Activated CD4-positive, alpha-beta T cell treated with anti-CD3 and anti-CD28 coated beads for 36 hours (primary cell): ENCODE measurements around the gene CBFA2T2. TPM values are rescaled to one million over a fixed set of nuclear protein-coding genes. Genes with fewer than 3 reads are reported as not detected.

Experiments used
- ATAC-seq: fragments of 200-7000 bp; cut with Tn5 transposase; one replicate; pipeline ENCODE4 v1.10.0; 2021; ENCODE audit warnings: mild to moderate bottlenecking, moderate library complexity
- CTCF ChIA-PET: fragments of 350-600 bp; sonication (Branson Sonifier 250); formaldehyde crosslinking; loops from one replicate; lab custom pipeline; 2021; ENCODE audit warnings: antibody characterized with exemption; lab: Charles Lee
- POLR2A ChIA-PET: fragments of 350-600 bp; sonication (Branson Sonifier 250); formaldehyde crosslinking; loops from one replicate; lab custom pipeline; 2021; ENCODE audit warnings: antibody characterized with exemption, inconsistent platforms; lab: Charles Lee
- DNase-seq: peaks from one replicate; pipeline ENCODE4 v3.0.0-alpha.2; 2020
- H3K27ac Mint-ChIP-seq: one replicate; pipeline ENCODE4 v1.8.0; 2021; ENCODE audit warnings: mixed read lengths
- H3K27me3 Mint-ChIP-seq: one replicate; pipeline ENCODE4 v1.8.0; 2021; ENCODE audit warnings: mixed read lengths
- H3K36me3 Mint-ChIP-seq: one replicate; pipeline ENCODE4 v1.8.0; 2021; ENCODE audit warnings: low read depth, mixed read lengths
- H3K4me1 Mint-ChIP-seq: one replicate; pipeline ENCODE4 v1.8.0; 2021; ENCODE audit warnings: mixed read lengths
- H3K4me3 Mint-ChIP-seq: one replicate; pipeline ENCODE4 v1.8.0; 2021; ENCODE audit warnings: mild to moderate bottlenecking, moderate library complexity, mixed read lengths
- H3K9me3 Mint-ChIP-seq: one replicate; pipeline ENCODE4 v1.8.0; 2021; ENCODE audit warnings: low read depth, mixed read lengths
- intact Hi-C, 2 experiments: fragments of 100-400 bp; cut with DNase I in 1 of 2; cut with micrococcal nuclease in 1 of 2; formaldehyde crosslinking; loops; one replicate each; pipeline versions ENCODE4 v1.14.2 to v1.15.1; 2022 to 2024; cut with DNase I, micrococcal nuclease
- total RNA-seq, 2 experiments: library from RNA; stranded (reverse); gene quantifications; one replicate each; pipeline ENCODE4 v1.2.3, GENCODE V29; 2021

Gene CBFA2T2
- total RNA-seq, 2 experiments from 2014 or later = 10.9 to 12.9 TPM

DNA sequence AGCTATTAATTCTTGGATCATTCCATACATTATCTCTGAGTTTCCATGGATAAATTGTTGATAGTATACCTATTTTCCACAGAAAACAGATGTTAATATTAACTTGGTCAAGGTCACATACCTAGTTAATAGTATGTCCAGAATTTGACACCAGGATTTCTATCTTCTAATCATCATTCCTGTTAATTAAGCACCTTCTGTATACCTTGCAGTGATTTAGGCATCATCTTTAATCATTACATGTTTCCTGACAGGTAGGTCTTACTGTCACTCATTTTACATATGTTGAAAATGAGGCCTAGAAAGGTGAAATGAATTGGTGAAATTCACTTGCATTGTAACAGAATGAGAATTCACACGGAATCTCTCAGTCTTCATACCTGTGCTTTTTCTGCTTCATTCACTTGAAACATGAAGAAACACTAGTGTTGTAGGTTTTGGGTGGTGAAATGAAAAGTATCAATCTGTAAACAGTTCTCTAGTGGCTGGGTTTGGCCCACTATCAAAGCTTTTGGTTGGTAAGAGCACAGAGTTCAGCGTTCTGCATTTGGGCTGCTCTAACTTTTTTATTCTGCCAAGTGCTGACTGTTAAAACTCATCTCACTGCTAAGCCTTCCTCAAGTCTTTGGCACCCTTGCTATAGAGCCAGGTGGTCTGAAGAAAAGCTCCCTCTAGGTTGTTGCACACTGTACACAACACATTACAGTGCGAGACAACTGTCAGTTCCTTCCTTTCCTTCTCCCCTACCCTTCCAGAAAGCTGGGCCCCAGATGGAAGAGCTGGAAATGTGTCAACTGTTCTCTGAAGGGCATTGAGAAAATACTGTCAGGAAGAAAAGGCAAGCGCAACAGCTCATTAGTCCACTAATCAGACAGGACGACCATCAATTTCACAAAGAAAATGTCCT lies 114.4 kb downstream of the CBFA2T2 start:
- Mint-ChIP-seq H3K9me3 (no peaks in the 10 kb centered on the region), H3K4me3 (no peak overlapping the region), H3K36me3 (peaks cover 7% of the 10 kb centered on the region), H3K27me3 (no peaks in the 10 kb centered on the region), H3K27ac (no peak overlapping the region), H3K4me1 (peaks cover 15% of the 10 kb centered on the region)
- CTCF ChIA-PET = interaction anchor here (0.6 to 1.5 kb wide), 4 partner anchors 10 to 1292 kb away, joined by 3 to 6 read pairs (median 4); no protein-coding TSS in a partner anchor
- ATAC-seq (no peak), DNase-seq (no peak)
- POLR2A ChIA-PET = no interaction called here
- intact Hi-C loops = no loop called here

DNA sequence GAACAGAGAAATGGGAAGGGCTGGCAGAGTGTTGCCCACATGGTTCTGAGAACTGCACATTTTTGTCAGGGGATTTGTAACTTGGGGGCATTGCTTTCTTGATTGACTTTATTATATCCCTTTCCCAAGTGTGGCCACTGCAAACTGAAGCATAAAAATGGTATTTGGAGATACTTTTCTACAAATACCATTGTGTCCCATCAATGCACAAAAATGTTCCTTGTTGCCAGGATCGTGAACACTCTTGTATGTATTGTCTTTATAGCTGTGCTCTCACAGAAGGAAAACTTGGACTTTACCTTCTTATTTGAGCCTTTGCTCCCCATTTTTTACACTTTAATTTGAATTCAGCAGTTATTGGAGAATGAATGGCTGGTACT lies 115.1 kb downstream of the CBFA2T2 start:
- POLR2A ChIA-PET = interaction anchor here (0.7 kb wide), 1 partner anchor 10 kb away, joined by 3 read pairs; no protein-coding TSS in a partner anchor
- H3K27ac Mint-ChIP-seq = no peak overlapping the region
- no peak overlapping the region for H3K4me3 Mint-ChIP-seq
- H3K27me3 Mint-ChIP-seq = no peaks in the 10 kb centered on the region
- intact Hi-C loops = loop anchor here in 1 of 2 experiments (5.0 kb wide), 1 partner anchor 47 kb away; no protein-coding TSS in a partner anchor
- DNase-seq (no peak), ATAC-seq (no peak)
- no peaks in the 10 kb centered on the region for H3K9me3 Mint-ChIP-seq
- H3K4me1 Mint-ChIP-seq = peaks cover 18% of the 10 kb centered on the region
- H3K36me3 Mint-ChIP-seq = peaks cover 10% of the 10 kb centered on the region
- CTCF ChIA-PET = interaction anchor here (0.6 to 1.5 kb wide), 5 partner anchors 11 to 1291 kb away, joined by 3 to 6 read pairs (median 4); no protein-coding TSS in a partner anchor

DNA sequence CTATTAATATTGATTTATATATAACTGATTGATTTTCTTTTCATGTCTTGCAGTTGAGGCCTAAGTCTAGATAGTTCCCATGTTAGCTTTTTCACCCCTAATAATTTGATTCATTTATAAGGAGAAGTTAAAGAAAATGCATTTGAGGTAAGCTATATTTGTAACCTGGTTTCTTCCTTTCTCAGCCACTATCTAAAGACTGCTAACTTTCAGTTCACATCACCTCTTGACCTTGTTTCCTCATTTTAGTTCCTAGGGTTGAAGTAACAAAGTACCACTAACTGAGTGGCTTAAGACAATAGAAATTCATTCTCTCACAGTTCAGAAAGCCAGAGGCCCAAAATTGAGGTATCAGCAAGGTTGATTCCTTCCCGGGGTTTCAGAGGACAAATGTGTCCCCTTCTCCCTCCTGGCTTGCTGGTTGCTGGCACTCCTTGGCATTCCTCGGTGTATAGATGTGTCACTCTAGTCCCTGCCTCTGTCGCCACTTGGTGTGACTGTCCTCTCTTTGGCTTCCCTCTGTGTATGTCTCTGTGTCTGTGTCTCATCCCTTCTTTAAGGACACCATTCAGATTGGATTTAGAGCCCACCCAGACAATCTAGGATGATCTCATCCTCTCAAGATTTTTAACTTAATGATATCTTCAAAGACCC lies 116.3 kb downstream of the CBFA2T2 start:
- ATAC-seq (no peak), DNase-seq (no peak)
- ChIA-PET CTCF (interaction anchor here (0.6 to 0.7 kb wide), 2 partner anchors 90 to 304 kb away, joined by 3 read pairs; no protein-coding TSS in a partner anchor), POLR2A (no interaction called here)
- Mint-ChIP-seq H3K4me1 (peaks cover 18% of the 10 kb centered on the region), H3K27me3 (no peaks in the 10 kb centered on the region), H3K36me3 (peaks cover 15% of the 10 kb centered on the region), H3K4me3 (no peak overlapping the region), H3K27ac (no peak overlapping the region), H3K9me3 (no peaks in the 10 kb centered on the region)
- intact Hi-C loops = loop anchor here in 1 of 2 experiments (5.0 kb wide), 1 partner anchor 46 kb away; no protein-coding TSS in a partner anchor

DNA sequence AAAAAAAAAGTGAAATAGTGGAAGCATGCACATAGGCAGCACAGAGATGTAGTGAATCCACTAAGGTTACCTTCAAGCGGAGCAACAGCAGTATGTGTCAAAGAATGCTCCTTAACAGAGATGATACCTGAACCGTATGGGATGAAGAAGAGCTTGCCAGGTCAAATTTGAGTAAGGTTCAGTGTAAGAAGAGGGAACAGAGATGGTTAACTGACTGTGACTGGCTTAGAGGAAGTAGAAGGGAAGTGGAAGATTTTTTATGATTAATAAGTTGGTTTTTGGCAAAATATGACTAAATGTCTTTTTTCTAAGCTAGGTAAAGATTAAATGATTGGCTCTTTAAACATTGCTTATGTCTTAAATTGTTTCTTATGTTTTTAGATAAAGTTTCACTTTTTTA lies 119.6 kb downstream of the CBFA2T2 start:
- Mint-ChIP-seq H3K27me3 (no peaks in the 10 kb centered on the region), H3K4me1 (peaks cover 2% of the 10 kb centered on the region), H3K27ac (no peak overlapping the region), H3K9me3 (no peaks in the 10 kb centered on the region), H3K4me3 (no peak overlapping the region), H3K36me3 (peaks cover 27% of the 10 kb centered on the region)
- intact Hi-C loops = loop anchor here in 1 of 2 experiments (5.0 kb wide), 1 partner anchor 43 kb away; no protein-coding TSS in a partner anchor
- POLR2A ChIA-PET = interaction anchor here (0.7 kb wide), 1 partner anchor 120 kb away, joined by 3 read pairs; the partner anchor contains the start of gene CBFA2T2
- no peak for ATAC-seq
- CTCF ChIA-PET = interaction anchor here (0.6 to 1.4 kb wide), 3 partner anchors 8 to 1021 kb away, joined by 3 read pairs; no protein-coding TSS in a partner anchor
- no peak for DNase-seq

DNA sequence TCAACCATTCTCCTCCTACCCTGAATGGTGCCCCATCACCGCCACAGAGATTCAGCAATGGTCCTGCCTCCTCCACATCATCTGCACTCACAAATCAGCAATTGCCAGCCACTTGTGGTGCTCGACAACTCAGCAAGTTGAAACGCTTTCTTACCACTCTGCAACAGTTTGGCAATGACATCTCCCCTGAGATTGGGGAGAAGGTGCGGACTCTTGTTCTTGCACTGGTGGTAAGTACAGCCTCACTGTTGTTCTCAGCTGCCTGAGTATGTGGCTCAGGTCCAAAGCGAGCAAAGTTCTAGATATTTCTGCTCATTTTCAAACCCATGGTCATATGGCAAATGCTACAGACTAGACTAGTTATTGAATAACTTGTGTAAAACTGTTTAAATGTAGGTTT lies 121.2 kb downstream of the CBFA2T2 start:
- Mint-ChIP-seq H3K9me3 (no peaks in the 10 kb centered on the region), H3K27ac (no peak overlapping the region), H3K36me3 (peaks cover 28% of the 10 kb centered on the region), H3K4me1 (peaks cover 2% of the 10 kb centered on the region), H3K4me3 (no peak overlapping the region), H3K27me3 (no peaks in the 10 kb centered on the region)
- ChIA-PET POLR2A (no interaction called here), CTCF (interaction anchor here (0.6 kb wide), 1 partner anchor 17 kb away, joined by 3 read pairs; no protein-coding TSS in a partner anchor)
- DNase-seq = no peak
- intact Hi-C loops = no loop called here
- ATAC-seq = no peak

DNA sequence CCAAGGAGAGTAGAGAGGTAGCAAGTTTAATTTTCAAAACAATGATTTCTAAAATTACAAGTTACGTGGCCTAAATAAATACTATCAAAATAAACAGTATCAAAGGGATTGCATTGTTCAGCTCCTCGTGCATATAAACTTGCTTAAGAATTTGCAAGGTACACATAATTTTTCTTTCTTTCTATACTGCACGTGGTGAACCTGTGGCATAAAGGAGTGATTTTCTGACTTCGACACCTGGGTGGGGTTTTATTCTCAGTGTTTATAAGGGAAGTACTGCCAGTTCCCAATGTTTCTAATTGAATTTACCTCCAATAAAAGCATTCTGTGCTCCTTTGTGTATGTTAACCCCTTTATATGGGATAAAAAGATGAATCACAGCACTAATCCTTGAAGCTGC lies 122.1 kb downstream of the CBFA2T2 start:
- peaks cover 32% of the 10 kb centered on the region for H3K36me3 Mint-ChIP-seq
- ChIA-PET POLR2A (no interaction called here), CTCF (no interaction called here)
- H3K27ac Mint-ChIP-seq = no peak overlapping the region
- H3K9me3 Mint-ChIP-seq = no peaks in the 10 kb centered on the region
- peaks cover 2% of the 10 kb centered on the region for H3K4me1 Mint-ChIP-seq
- intact Hi-C loops = no loop called here
- ATAC-seq (no peak), DNase-seq (no peak)
- H3K27me3 Mint-ChIP-seq = no peaks in the 10 kb centered on the region
- no peak overlapping the region for H3K4me3 Mint-ChIP-seq

DNA sequence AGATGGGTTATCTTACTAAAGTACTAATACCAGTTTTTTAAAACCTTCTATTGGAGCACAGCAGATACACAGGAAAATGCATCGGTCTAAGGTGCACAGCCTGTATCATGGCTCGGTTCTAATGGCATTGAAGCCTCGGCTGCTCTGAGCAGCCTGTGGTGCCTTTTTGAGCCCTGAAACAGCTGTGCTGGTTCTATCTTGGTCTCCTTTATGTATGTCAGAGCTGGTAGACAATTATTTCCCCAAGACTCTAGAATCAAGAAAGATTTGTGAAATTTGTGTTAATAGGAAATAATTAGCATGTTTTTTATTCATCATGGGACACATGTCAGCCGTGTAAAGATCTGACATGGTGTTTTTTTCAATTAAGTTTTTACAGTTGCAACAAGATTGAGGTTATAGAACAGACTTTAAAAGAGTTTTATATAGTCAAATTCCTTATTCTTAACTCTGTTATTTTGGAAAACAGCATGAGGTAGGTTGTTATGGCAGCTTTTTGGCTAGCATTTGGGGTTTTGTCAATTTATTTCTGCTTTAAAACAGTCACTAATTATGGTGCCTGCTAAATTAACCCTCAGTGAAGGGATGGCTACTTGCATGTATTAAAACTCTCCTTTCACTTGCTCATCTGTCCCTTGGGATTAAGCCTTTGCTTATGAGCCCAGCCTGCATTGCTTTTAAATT lies 132.0 kb downstream of the CBFA2T2 start:
- Mint-ChIP-seq H3K4me3 (no peak overlapping the region), H3K27me3 (no peaks in the 10 kb centered on the region), H3K27ac (no peak overlapping the region), H3K4me1 (peaks cover 16% of the 10 kb centered on the region), H3K9me3 (no peaks in the 10 kb centered on the region), H3K36me3 (peaks cover 20% of the 10 kb centered on the region)
- DNase-seq (no peak), ATAC-seq (no peak)
- ChIA-PET CTCF (interaction anchor here (0.7 to 1.0 kb wide), 2 partner anchors 15 to 34 kb away, joined by 3 read pairs; no protein-coding TSS in a partner anchor), POLR2A (no interaction called here)
- intact Hi-C loops = no loop called here

DNA sequence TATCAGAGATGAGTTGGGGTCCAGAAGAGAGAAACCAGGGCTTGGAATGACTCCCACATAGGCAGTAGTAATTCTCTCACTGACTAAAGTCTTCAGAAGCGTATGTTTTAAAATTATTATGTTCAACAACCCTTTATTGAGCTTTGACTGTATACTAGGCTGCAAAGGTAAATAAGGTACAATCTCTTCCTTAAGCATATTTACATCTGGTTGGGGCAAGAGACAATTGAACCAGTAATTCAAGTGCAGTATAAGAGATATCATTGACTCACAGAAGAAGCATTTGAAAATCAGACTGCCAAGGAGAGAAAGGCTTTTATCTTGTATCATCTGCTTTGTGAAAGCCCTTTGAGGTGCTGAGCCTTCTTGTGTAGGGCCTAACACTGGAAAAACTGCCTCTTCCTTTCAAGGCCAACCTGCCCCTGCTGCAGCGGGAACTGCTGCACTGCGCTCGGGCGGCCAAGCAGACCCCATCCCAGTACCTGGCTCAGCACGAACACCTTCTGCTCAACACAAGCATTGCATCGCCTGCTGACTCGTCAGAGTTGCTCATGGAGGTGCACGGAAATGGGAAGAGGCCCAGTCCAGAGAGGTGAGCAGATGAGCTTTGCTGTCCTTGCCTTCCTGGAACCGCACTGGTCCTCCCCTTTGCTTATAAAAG lies 132.9 kb downstream of the CBFA2T2 start:
- ATAC-seq (no peak), DNase-seq (no peak)
- Mint-ChIP-seq H3K27ac (no peak overlapping the region), H3K4me1 (peaks cover 16% of the 10 kb centered on the region), H3K27me3 (no peaks in the 10 kb centered on the region), H3K9me3 (no peaks in the 10 kb centered on the region), H3K4me3 (no peak overlapping the region), H3K36me3 (peaks cover 26% of the 10 kb centered on the region)
- intact Hi-C loops = no loop called here
- ChIA-PET CTCF (interaction anchor here (0.7 to 1.0 kb wide), 4 partner anchors 16 to 409 kb away, joined by 3 to 4 read pairs (median 4); partner anchors contain the start of gene ACTL10), POLR2A (no interaction called here)

DNA sequence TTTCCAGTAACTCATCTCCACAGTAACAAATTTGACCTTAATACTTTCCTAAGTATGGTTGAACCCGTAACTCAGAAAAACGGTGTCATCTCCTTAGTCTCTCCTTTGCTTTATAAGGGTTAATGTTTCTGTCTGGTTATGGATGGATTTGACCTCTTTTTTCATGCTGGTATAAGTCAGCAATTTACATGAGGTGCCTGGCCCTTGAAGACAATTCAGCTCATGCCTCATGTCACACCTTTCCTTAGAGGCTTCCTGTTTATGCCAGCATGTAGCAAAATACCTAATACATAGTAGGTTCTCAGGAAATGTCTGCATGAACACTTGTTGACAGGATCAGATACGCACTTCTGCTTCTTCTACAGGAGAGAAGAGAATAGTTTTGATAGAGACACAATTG lies 134.5 kb downstream of the CBFA2T2 start:
- Mint-ChIP-seq H3K4me3 (no peak overlapping the region), H3K27ac (no peak overlapping the region), H3K27me3 (no peaks in the 10 kb centered on the region), H3K36me3 (peaks cover 28% of the 10 kb centered on the region), H3K4me1 (peaks cover 16% of the 10 kb centered on the region), H3K9me3 (no peaks in the 10 kb centered on the region)
- POLR2A ChIA-PET = no interaction called here
- DNase-seq (no peak), ATAC-seq (peak; percentile 61)
- intact Hi-C loops = no loop called here
- CTCF ChIA-PET = interaction anchor here (0.7 to 1.1 kb wide), 2 partner anchors 44 to 183 kb away, joined by 4 to 5 read pairs; no protein-coding TSS in a partner anchor

DNA sequence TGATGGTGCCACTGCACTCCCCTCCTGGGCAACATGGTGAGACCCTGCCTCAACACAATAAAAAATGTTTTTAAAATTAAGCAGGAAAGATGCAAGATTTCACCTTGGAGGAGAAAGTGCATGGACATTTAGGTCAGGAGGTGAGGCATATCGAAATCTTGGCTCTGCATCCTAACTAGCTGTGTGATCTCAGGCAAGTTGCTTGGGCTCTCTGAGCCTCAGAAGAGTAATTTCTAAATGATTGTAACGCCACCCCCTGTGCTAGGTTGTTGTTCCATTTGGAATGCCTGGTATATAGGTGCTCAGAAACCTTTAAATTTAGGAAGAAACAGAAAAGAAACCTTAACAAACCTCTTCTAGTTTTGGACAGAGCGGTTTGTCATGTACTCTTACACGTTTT lies 136.3 kb downstream of the CBFA2T2 start:
- CTCF ChIA-PET = interaction anchor here (1.1 to 1.3 kb wide), 2 partner anchors 22 to 120 kb away, joined by 3 to 6 read pairs; no protein-coding TSS in a partner anchor
- intact Hi-C loops = no loop called here
- Mint-ChIP-seq H3K9me3 (no peaks in the 10 kb centered on the region), H3K4me1 (peaks cover 16% of the 10 kb centered on the region), H3K27ac (no peak overlapping the region), H3K4me3 (no peak overlapping the region), H3K36me3 (peaks cover 39% of the 10 kb centered on the region), H3K27me3 (no peaks in the 10 kb centered on the region)
- DNase-seq = no peak
- POLR2A ChIA-PET = no interaction called here
- ATAC-seq = no peak
